GM23248 (cell line): ENCODE data around the gene CCDC107.

Source experiments
- EZH2 ChIP-seq: fragments of 200-600 bp; sonication (generic); IDR thresholded peaks from 2 replicates; pipeline ENCODE4 v1.6.1; 2018; ENCODE audit warnings: antibody characterized with exemption, mild to moderate bottlenecking; ENCODE audit not compliant: insufficient read depth, poor library complexity, severe bottlenecking
- EZH2phosphoT487 ChIP-seq: fragments of 200-600 bp; sonication (generic); IDR thresholded peaks from 2 replicates; pipeline ENCODE4 v1.6.1; 2018; ENCODE audit warnings: antibody characterized with exemption, moderate library complexity, mild to moderate bottlenecking, low read depth; ENCODE audit not compliant: insufficient read depth

- TF ChIP-seq EZH2phosphoT487 (no peak), EZH2 (no peak)
Measured at GRCh38 chr9:35646533-35647265, 11.4 kb upstream of the CCDC107 start.
